Measurements from ENCODE around the gene LIMK2. TPM values are rescaled to one million over a fixed set of nuclear protein-coding genes. Genes with fewer than 3 reads are reported as not detected.

The LIMK2 gene
- total RNA-seq, 2 donors from 2014 or later, result 92.1 to 128 TPM

- 1% methylated on average over 83 of the region's 95 CpGs for WGBS
- DNase-seq (ENCODE audit: low spot score), result peak; percentile 97
- Histone ChIP-seq H3K4me1 (replicated peaks) (no peaks in the 10 kb centered on the region), H3K36me3 (no peaks in the 10 kb centered on the region), H3K9me3 (no peaks in the 10 kb centered on the region), H3K4me3 (peak overlapping the region; percentile 41 to 48), H3K27ac (peak overlapping the region; percentile 85 to 91), H3K27me3 (replicated peaks; ENCODE audit: insufficient read depth) (no peaks in the 10 kb centered on the region)
- intact Hi-C loops (cut with DNase I), result no loop called here
- TF ChIP-seq POLR2AphosphoS5 (IDR thresholded peaks at IDR 0.05) (peak; percentile 98), CTCF (IDR thresholded peaks at IDR 0.05) (peak in 1 of 4 experiments; percentile 24), POLR2A (IDR thresholded peaks at IDR 0.05) (peak; percentile 97)
These were observed 78.7 kb downstream of the LIMK2 start for GRCh38 chr22:31290494-31291471.

- WGBS, result under 1% methylated on average over 20 of the region's 20 CpGs
- intact Hi-C loops (cut with DNase I), result no loop called here
- Histone ChIP-seq H3K9me3 (no peaks in the 10 kb centered on the region), H3K36me3 (no peaks in the 10 kb centered on the region), H3K4me3 (peak overlapping the region; percentile 41 to 48), H3K27me3 (replicated peaks; ENCODE audit: insufficient read depth) (no peaks in the 10 kb centered on the region), H3K27ac (peak overlapping the region; percentile 85 to 91), H3K4me1 (replicated peaks) (no peaks in the 10 kb centered on the region)
- TF ChIP-seq POLR2A (IDR thresholded peaks at IDR 0.05), result no peak
- TF ChIP-seq POLR2AphosphoS5 (IDR thresholded peaks at IDR 0.05), result no peak
- no peak for DNase-seq (ENCODE audit: low spot score)
These were observed 79.6 kb downstream of the LIMK2 start for GRCh38 chr22:31291481-31292235.

- intact Hi-C loops (cut with DNase I), result no loop called here
- H3K27ac ChIP-seq, result peak within 1 kb of the TSS; percentile 85 to 91
- peak within 1 kb of the TSS; percentile 41 to 48 for H3K4me3 ChIP-seq
- H3K27me3 ChIP-seq (replicated peaks; ENCODE audit: insufficient read depth), result no peaks in the 10 kb centered on the region
- TF ChIP-seq POLR2A (IDR thresholded peaks at IDR 0.05), result peak; percentile 94
- peak in 3 of 4 experiments; percentile 32 to 79 (median 68) for TF ChIP-seq CTCF (IDR thresholded peaks at IDR 0.05)
- TF ChIP-seq POLR2AphosphoS5 (IDR thresholded peaks at IDR 0.05), result peak; percentile 98
- WGBS, result 28% methylated on average over 19 of the region's 19 CpGs
- peak; percentile 91 for DNase-seq (ENCODE audit: low spot score)
- no peaks in the 10 kb centered on the region for H3K9me3 ChIP-seq
- H3K36me3 ChIP-seq, result no peaks in the 10 kb centered on the region
- H3K4me1 ChIP-seq (replicated peaks), result no peaks in the 10 kb centered on the region
These were observed 80.3 kb downstream of the LIMK2 start, which contains the start of gene PIK3IP1 for GRCh38 chr22:31292236-31292989. PIK3IP1 (minus strand) TSS chr22:31292488; CDS start chr22:31292344, 144 bp downstream.

GRCh38 chr22:31295360-31295759 lies 83.3 kb downstream of the LIMK2 start:
- Histone ChIP-seq H3K27me3 (replicated peaks; ENCODE audit: insufficient read depth) (no peaks in the 10 kb centered on the region), H3K9me3 (no peaks in the 10 kb centered on the region), H3K4me1 (replicated peaks) (no peaks in the 10 kb centered on the region), H3K27ac (peak overlapping the region; percentile 16 to 52), H3K36me3 (no peaks in the 10 kb centered on the region), H3K4me3 (no peak overlapping the region)
- intact Hi-C loops (cut with DNase I), result no loop called here
- TF ChIP-seq POLR2AphosphoS5 (IDR thresholded peaks at IDR 0.05) (no peak), POLR2A (IDR thresholded peaks at IDR 0.05) (no peak), CTCF (IDR thresholded peaks at IDR 0.05) (no peak)
- DNase-seq (ENCODE audit: low spot score), result no peak
- WGBS, result 59% methylated on average over 3 of the region's 3 CpGs

Data from prostate gland (tissue), 2 donors.